GM19193 (cell line): ENCODE measurements around the gene EMILIN3.

Experiments used
- POLR2A ChIP-seq: IDR thresholded peaks from 4 replicates; pipeline ENCODE4 v1.6.1; 2011; ENCODE audit not compliant: insufficient read depth, insufficient read length; ENCODE audit errors: extremely low read depth

EMILIN3 gene

GRCh38 chr20:41361757-41362747 lies 4.6 kb downstream of the EMILIN3 start:
- no peak for TF ChIP-seq POLR2A

GRCh38 chr20:41360831-41361756 lies 5.5 kb downstream of the EMILIN3 start:
- no peak for TF ChIP-seq POLR2A

- no peak for TF ChIP-seq POLR2A
Observed at GRCh38 chr20:41359541-41360011, 7.0 kb downstream of the EMILIN3 start.

- no peak for TF ChIP-seq POLR2A
Observed at GRCh38 chr20:41358717-41359116, 7.9 kb downstream of the EMILIN3 start.

GRCh38 chr20:41358230-41358629 lies 8.4 kb downstream of the EMILIN3 start:
- no peak for TF ChIP-seq POLR2A

GRCh38 chr20:41357424-41358163 lies 9.0 kb downstream of the EMILIN3 start:
- no peak for TF ChIP-seq POLR2A

GRCh38 chr20:41356951-41357350 lies 9.7 kb downstream of the EMILIN3 start:
- no peak for TF ChIP-seq POLR2A

GRCh38 chr20:41355598-41356203 lies 10.9 kb downstream of the EMILIN3 start:
- no peak for TF ChIP-seq POLR2A

GRCh38 chr20:41355192-41355591 lies 11.4 kb downstream of the EMILIN3 start:
- no peak for TF ChIP-seq POLR2A

- TF ChIP-seq POLR2A: no peak
Observed at GRCh38 chr20:41353530-41353929, 13.1 kb downstream of the EMILIN3 start.

- TF ChIP-seq POLR2A: no peak
Observed at GRCh38 chr20:41352666-41353065, 14.0 kb downstream of the EMILIN3 start.

- TF ChIP-seq POLR2A: no peak
Observed at GRCh38 chr20:41352106-41352505, 14.5 kb downstream of the EMILIN3 start.

GRCh38 chr20:41350408-41350962 lies 16.1 kb downstream of the EMILIN3 start:
- TF ChIP-seq POLR2A: no peak

- TF ChIP-seq POLR2A: no peak
Observed at GRCh38 chr20:41349943-41350342, 16.7 kb downstream of the EMILIN3 start.
